Subcutaneous adipose tissue (tissue), 4 donors: ENCODE data around the gene MYL3. TPM values are rescaled to one million over a fixed set of nuclear protein-coding genes. Genes with fewer than 3 reads are reported as not detected.

ENCODE experiments used
- CTCF ChIP-seq: fragments of 450-650 bp; IDR thresholded peaks from one replicate; pipeline ENCODE4 v1.5.1; 2016; ENCODE audit warnings: low read depth, mild to moderate bottlenecking, control low read depth, antibody characterized with exemption, moderate library complexity
- total RNA-seq, 4 donors: library from RNA; depleted of rRNA; stranded (reverse); fragments of >200 nt; gene quantifications; one replicate each; pipeline ENCODE4 v1.1.0, GENCODE V29; 2016

The MYL3 gene
- total RNA-seq, 4 donors from 2014 or later = 2.0 to 9.8 (median 6.4) TPM

- TF ChIP-seq CTCF = no peak
Observed at GRCh38 chr3:46902188-46902631, 39.0 kb upstream of the MYL3 start.

GRCh38 chr3:46901591-46902187 is 38.4 kb upstream of the MYL3 start:
- TF ChIP-seq CTCF = no peak

- TF ChIP-seq CTCF = no peak
Observed at GRCh38 chr3:46901061-46901460, 37.8 kb upstream of the MYL3 start.

GRCh38 chr3:46900356-46900755 is 37.1 kb upstream of the MYL3 start:
- no peak for TF ChIP-seq CTCF

GRCh38 chr3:46900007-46900292 is 36.7 kb upstream of the MYL3 start:
- no peak for TF ChIP-seq CTCF

- no peak for TF ChIP-seq CTCF
Observed at GRCh38 chr3:46899151-46900006, 36.1 kb upstream of the MYL3 start.

GRCh38 chr3:46898321-46899150 is 35.3 kb upstream of the MYL3 start:
- TF ChIP-seq CTCF = no peak
